Adrenal gland (tissue), 12 donors: Measurements from ENCODE around the gene SCARB1. TPM values are rescaled to one million over a fixed set of nuclear protein-coding genes. Genes with fewer than 3 reads are reported as not detected.

ENCODE experiments used
- DNase-seq, 7 donors: peaks; one replicate each; pipeline ENCODE4 v3.0.0-alpha.2; 2019 to 2020
- H3K27ac ChIP-seq, 5 donors: fragments of 200-600 bp; sonication (generic) in 4 of 5; 1 replicate in 3 of 5; 2 replicates in 2 of 5; pipeline versions ENCODE4 v1.5.1 to v1.8.0; 2016 to 2020; ENCODE audit warnings: mild to moderate bottlenecking in 1 of 5
- H3K27me3 ChIP-seq: fragments of 200-600 bp; 2 replicates; pipeline ENCODE4 v1.8.0; 2021
- H3K36me3 ChIP-seq, 2 donors: fragments of 200-600 bp; replicated peaks in 1 of 2; 1 replicate in 1 of 2; 2 replicates in 1 of 2; pipeline versions ENCODE4 v1.5.1 to v1.8.0; 2018 to 2022
- H3K4me1 ChIP-seq, 2 donors: fragments of 200-600 bp; replicated peaks in 1 of 2; 1 replicate in 1 of 2; 2 replicates in 1 of 2; pipeline versions ENCODE4 v1.5.1 to v1.8.0; 2018 to 2021
- H3K4me3 ChIP-seq, 4 donors: fragments of 200-600 bp; sonication (generic) in 3 of 4; one replicate each; pipeline ENCODE4 v1.5.1; 2016 to 2018
- H3K9me3 ChIP-seq, 3 donors: fragments of 200-600 bp; sonication (generic) in 1 of 3; replicated peaks in 1 of 3; 1 replicate in 2 of 3; 2 replicates in 1 of 3; pipeline versions ENCODE4 v1.5.1 to v1.8.0; 2016 to 2021
- CTCF ChIP-seq, 6 experiments: fragments of 450-650 bp in 4 of 6; fragments of 200-600 bp in 2 of 6; sonication (generic) in 1 of 6; IDR thresholded peaks; 1 replicate in 5 of 6; 2 replicates in 1 of 6; pipeline versions ENCODE4 v1.5.1 to v1.8.0; 2016 to 2021; ENCODE audit warnings: antibody characterized with exemption in 6 of 6, mild to moderate bottlenecking in 2 of 6, moderate library complexity in 1 of 6
- POLR2A ChIP-seq, 2 donors: fragments of 450-650 bp; IDR thresholded peaks; one replicate each; pipeline ENCODE4 v1.6.1; 2017; ENCODE audit warnings: antibody characterized with exemption in 2 of 2, mild to moderate bottlenecking in 2 of 2, moderate library complexity in 1 of 2
- WGBS, 4 donors: extraction: QIAGEN DNeasy Blood & Tissue Kit in 2 of 4; methylation state at CpG; one replicate each; pipeline versions ENCODE4 v1.1.5 to v1.1.7; 2013 to 2017; 5-methylcytosine and 5-hydroxymethylcytosine counted together
- intact Hi-C, 2 donors: fragments of 100-400 bp; cut with DNase I; formaldehyde crosslinking; loops; one replicate each; pipeline versions ENCODE4 v1.14.1 to v1.15.0; 2022 to 2023
- polyA plus RNA-seq, 3 donors: library from polyadenylated mRNA; stranded (reverse); fragments of 200-250 nt in 2 of 3; fragments of 350-450 nt in 1 of 3; fragmentation: Illumina TruSeq in 1 of 3; extraction: RNeasy Lipid Tissue Mini Kit (QIAGEN cat#74804) in 1 of 3; gene quantifications; one replicate each; pipeline ENCODE4 v1.2.3, GENCODE V29; 2013 to 2014
- total RNA-seq, 9 donors: library from RNA; depleted of rRNA in 4 of 9; stranded (reverse); fragments of >200 nt in 4 of 9; fragments of 120-200 nt in 1 of 9; fragmentation: NEBNext Ultra II Directional in 1 of 9; extraction: Animal tissue kit (Norgen Biotek cat#: 25700) in 1 of 9; gene quantifications; one replicate each; pipeline versions ENCODE4 v1.1.0 to v1.2.4, GENCODE V29; 2013 to 2023
- donor health status: healthy with polysubstance abuse.
- donor health status: Bipolar disorder and iron deficiency.
- donor health status: DM: yes; HTN: yes; CAD: no.
- donor health status: DM: no; HTN: no; CAD: no.
- donor health status: DM: no; HTN: no; CAD: no.
- donor health status: DM: yes; HTN: yes; CAD: no.

The SCARB1 gene
- total and polyA plus RNA-seq, 12 donors: 213 to 8,580 (median 1,325) TPM

DNA sequence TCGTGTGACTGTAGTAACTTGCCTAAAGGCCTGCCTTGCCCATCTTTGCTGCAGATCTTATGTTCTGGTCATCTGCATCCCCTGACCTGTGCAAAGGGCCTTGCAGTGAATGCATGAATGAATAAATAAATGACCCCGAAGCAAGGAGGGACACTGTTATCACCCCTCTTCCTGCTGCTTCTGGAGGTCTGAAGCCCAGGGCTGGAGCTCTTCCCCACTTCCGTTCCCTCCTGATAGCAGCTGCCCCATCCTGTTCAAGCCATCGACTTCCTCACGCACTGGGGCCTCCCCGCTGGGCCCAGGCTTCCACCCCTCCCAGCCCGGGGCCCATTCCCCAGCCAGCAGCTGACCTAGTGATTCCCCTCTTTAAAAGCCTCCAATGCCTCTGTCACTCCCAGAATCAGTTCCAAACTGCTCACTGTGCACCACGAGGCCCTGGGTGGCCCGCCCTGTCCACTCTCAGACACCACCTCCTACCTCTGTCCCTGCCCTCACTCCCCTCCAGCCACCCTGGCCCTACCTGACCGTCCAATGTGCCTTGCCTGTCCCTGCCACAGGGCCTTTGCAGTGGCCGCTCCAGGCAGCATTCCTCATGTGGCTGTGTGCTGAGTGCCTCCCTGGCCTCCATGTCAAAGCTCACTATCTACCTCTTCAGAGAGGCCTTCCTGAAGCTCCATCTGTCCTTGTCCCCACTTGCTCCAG lies 78.6 kb downstream of the SCARB1 start:
- H3K27me3 ChIP-seq: no peaks in the 10 kb centered on the region
- no peak overlapping the region for H3K4me3 ChIP-seq
- 70 to 82% (median 78%) methylated on average over 10 to 11 of the region's 11 CpGs for WGBS, 4 donors
- peaks cover 0 to 77% of the 10 kb centered on the region in 2 donors for H3K36me3 ChIP-seq
- intact Hi-C loops: no loop called here
- peaks cover 0 to 19% of the 10 kb centered on the region in 2 donors for H3K4me1 ChIP-seq
- H3K27ac ChIP-seq: peak overlapping the region in 2 of 5 donors; percentile 13 to 88
- DNase-seq: no peak
- TF ChIP-seq POLR2A (IDR thresholded peaks at IDR 0.05): no peak
- no peak for TF ChIP-seq CTCF (IDR thresholded peaks at IDR 0.05)
- H3K9me3 ChIP-seq: no peaks in the 10 kb centered on the region

GRCh38 chr12:124783087-124783486 lies 80.6 kb downstream of the SCARB1 start:
- intact Hi-C loops: no loop called here
- WGBS, 4 donors: 82 to 90% (median 85%) methylated on average over 5 of the region's 5 CpGs

GRCh38 chr12:124782132-124782531 lies 81.5 kb downstream of the SCARB1 start:
- H3K4me1 ChIP-seq: peaks cover 15 to 35% of the 10 kb centered on the region in 2 donors
- 91 to 96% (median 94%) methylated on average over 2 of the region's 2 CpGs for WGBS, 4 donors

More at GRCh38 chr12:124783087-124783486, 80.6 kb downstream of the SCARB1 start:
- Histone ChIP-seq H3K4me1 (peaks cover 5 to 25% of the 10 kb centered on the region in 2 donors), H3K9me3 (no peaks in the 10 kb centered on the region), H3K27me3 (no peaks in the 10 kb centered on the region), H3K27ac (peak overlapping the region in 1 of 5 donors; percentile 30), H3K36me3 (peaks cover 0 to 63% of the 10 kb centered on the region in 2 donors), H3K4me3 (no peak overlapping the region)
- no peak for DNase-seq
- TF ChIP-seq CTCF (IDR thresholded peaks at IDR 0.05) (no peak), POLR2A (IDR thresholded peaks at IDR 0.05) (no peak)

More at GRCh38 chr12:124782132-124782531, 81.5 kb downstream of the SCARB1 start:
- TF ChIP-seq CTCF (IDR thresholded peaks at IDR 0.05) (no peak), POLR2A (IDR thresholded peaks at IDR 0.05) (peak in 1 of 2 donors; percentile 8)
- DNase-seq: peak in 1 of 7 donors; percentile 64
- peak overlapping the region in 4 of 5 donors; percentile 36 to 91 (median 76) for H3K27ac ChIP-seq
- H3K27me3 ChIP-seq: no peaks in the 10 kb centered on the region
- intact Hi-C loops: no loop called here
- H3K4me3 ChIP-seq: no peak overlapping the region
- peaks cover 0 to 53% of the 10 kb centered on the region in 2 donors for H3K36me3 ChIP-seq
- no peaks in the 10 kb centered on the region for H3K9me3 ChIP-seq
